GM20000 (cell line): ENCODE measurements around the gene FBXO42.

Source experiments
- DNase-seq: peaks from one replicate; pipeline ENCODE4 v3.0.0; 2012; ENCODE audit warnings: low spot score
- TF ChIP-seq, protein P1 (sequence below): IDR thresholded peaks from 2 replicates; pipeline ENCODE4 v1.5.1; 2012; ENCODE audit warnings: mild to moderate bottlenecking, control low read depth; ENCODE audit errors: extremely low read depth, missing control alignments

The FBXO42 gene

GRCh38 chr1:16293538-16293937, 58.7 kb downstream of the FBXO42 start:
- no peak for DNase-seq
- TF ChIP-seq, protein P1, sequence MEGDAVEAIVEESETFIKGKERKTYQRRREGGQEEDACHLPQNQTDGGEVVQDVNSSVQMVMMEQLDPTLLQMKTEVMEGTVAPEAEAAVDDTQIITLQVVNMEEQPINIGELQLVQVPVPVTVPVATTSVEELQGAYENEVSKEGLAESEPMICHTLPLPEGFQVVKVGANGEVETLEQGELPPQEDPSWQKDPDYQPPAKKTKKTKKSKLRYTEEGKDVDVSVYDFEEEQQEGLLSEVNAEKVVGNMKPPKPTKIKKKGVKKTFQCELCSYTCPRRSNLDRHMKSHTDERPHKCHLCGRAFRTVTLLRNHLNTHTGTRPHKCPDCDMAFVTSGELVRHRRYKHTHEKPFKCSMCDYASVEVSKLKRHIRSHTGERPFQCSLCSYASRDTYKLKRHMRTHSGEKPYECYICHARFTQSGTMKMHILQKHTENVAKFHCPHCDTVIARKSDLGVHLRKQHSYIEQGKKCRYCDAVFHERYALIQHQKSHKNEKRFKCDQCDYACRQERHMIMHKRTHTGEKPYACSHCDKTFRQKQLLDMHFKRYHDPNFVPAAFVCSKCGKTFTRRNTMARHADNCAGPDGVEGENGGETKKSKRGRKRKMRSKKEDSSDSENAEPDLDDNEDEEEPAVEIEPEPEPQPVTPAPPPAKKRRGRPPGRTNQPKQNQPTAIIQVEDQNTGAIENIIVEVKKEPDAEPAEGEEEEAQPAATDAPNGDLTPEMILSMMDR = no peak

DNA sequence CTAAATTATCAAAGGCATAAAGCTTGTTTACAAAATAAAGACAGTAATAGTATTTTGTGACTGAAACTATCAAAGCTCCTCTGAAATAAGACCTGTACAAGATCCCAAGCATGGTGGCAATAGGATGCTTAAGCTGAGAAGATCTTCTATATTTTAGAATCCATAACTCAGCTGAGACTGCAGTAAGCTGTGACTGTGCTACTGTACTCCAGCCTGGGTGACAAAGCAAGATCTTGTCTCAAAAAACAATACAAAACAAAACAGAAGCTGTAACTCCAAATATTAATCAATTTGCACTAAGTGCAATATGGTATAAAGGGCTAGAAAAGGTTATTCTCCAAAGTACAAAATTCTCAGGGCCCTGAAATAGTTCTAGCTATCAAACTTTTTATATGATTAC, 59.5 kb downstream of the FBXO42 start:
- TF ChIP-seq, protein P1 = no peak
- no peak for DNase-seq

- TF ChIP-seq, protein P1 = no peak
- DNase-seq = no peak
Measured at GRCh38 chr1:16289959-16290358, 62.3 kb downstream of the FBXO42 start.

DNA sequence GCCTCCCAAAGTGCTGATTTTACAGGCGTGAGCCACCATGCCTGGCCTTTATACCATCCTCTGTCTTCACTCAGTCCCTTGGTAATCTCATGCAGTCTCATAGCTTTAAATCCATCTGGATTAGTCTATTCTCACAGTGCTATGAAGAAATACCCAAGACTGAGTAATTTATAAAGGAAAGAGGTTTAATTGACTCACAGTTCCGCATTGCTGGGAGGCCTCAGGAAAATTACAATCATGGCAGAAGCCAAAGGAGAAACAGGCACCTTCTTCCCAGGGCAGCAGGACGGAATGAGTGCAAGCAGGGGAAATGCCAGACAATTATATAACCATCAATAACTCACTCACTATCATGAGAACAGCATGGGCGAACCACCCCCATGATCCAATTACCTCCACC, 66.2 kb downstream of the FBXO42 start:
- TF ChIP-seq, protein P1 = no peak
- DNase-seq = no peak

DNA sequence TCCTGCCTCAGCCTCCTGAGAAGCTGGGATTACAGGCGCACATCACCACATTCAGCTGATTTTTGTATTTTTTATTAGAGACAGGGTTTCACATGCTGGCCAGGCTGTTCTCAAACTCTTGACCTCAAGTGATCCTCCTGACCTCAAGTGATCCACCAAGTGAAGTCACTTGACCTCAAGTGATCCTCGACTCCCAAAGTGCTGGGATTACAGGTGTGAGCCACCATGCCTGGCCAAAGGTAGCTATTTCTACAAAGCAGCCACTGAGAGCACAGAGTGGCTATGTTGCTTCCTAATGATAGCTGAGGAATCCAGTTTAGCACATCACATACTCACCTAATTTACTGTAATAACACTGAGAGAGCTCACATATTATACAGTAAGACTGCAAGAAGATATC, 70.5 kb downstream of the FBXO42 start:
- DNase-seq = no peak
- TF ChIP-seq, protein P1 = no peak

GRCh38 chr1:16279186-16279585, 73.1 kb downstream of the FBXO42 start:
- TF ChIP-seq, protein P1 = no peak
- no peak for DNase-seq

- TF ChIP-seq, protein P1 = no peak
- DNase-seq = no peak
Measured at GRCh38 chr1:16276302-16277030, 75.8 kb downstream of the FBXO42 start.
